ENCODE measurements around the gene G6PC1. TPM values are rescaled to one million over a fixed set of nuclear protein-coding genes. Genes with fewer than 3 reads are reported as not detected.
"Not testable (repeated sequence)": the region's sequence is repeated elsewhere in the genome, so short reads cannot be mapped to it uniquely, and the experiment has no call there.

Gene G6PC1
- total RNA-seq (not detected), polyA plus RNA-seq (0.15 TPM)

DNA sequence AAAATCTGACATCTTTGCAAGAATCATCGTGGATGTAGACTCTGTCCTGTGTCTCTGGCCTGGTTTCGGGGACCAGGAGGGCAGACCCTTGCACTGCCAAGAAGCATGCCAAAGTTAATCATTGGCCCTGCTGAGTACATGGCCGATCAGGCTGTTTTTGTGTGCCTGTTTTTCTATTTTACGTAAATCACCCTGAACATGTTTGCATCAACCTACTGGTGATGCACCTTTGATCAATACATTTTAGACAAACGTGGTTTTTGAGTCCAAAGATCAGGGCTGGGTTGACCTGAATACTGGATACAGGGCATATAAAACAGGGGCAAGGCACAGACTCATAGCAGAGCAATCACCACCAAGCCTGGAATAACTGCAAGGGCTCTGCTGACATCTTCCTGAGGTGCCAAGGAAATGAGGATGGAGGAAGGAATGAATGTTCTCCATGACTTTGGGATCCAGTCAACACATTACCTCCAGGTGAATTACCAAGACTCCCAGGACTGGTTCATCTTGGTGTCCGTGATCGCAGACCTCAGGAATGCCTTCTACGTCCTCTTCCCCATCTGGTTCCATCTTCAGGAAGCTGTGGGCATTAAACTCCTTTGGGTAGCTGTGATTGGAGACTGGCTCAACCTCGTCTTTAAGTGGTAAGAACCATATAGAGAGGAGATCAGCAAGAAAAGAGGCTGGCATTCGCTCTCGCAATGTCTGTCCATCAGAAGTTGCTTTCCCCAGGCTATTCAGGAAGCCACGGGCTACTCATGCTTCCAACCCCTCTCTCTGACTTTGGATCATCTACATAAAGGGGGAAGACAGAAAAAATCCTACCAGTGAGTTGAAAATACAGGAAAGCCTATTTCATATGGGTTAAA, at the start of gene G6PC1:
Gene G6PC1, plus strand, starts transcription at position 340 of the 872 bp plus-strand sequence. Its CDS starts 78 bp downstream, at position 418.
- DNase-seq (ENCODE audit: extremely low spot score) = no peak
- Histone ChIP-seq H3K4me3 (ENCODE audit: low read depth, low read length) (no peak within 1 kb of the TSS), H3K27ac (ENCODE audit: low read depth) (no peak within 1 kb of the TSS), H3K4me1 (ENCODE audit: insufficient read depth) (no peaks in the 10 kb centered on the region), H3K36me3 (ENCODE audit: insufficient read depth) (no peaks in the 10 kb centered on the region)
- WGBS = 83% methylated on average over 12 of the region's 12 CpGs

DNA sequence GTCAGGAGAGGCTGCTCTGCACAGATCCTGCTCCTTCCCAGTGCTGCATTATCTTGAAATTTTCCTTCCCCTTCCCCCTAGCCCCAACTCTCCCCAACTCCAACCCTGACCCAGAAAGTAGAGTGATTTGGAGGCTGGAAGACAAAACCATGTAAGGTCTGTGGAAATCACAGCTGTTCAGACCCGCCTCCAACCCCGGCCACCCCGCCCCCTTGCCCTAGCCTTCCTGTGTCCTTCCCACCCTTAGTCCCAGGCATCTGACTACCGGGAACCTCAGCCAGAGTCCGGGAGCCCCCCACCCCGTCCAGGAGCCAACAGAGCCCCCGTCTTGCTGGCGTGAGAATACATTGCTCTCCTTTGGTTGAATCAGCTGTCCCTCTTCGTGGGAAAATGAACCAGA, 49.6 kb upstream of the G6PC1 start, which contains the start of gene AOC3:
Gene AOC3, plus strand, starts transcription at position 246 of the 400 bp plus-strand sequence. Its CDS starts 145 bp downstream, at position 391.
- no peaks in the 10 kb centered on the region for H3K4me1 ChIP-seq (ENCODE audit: insufficient read depth)
- WGBS = 15% methylated on average over 9 of the region's 9 CpGs

DNA sequence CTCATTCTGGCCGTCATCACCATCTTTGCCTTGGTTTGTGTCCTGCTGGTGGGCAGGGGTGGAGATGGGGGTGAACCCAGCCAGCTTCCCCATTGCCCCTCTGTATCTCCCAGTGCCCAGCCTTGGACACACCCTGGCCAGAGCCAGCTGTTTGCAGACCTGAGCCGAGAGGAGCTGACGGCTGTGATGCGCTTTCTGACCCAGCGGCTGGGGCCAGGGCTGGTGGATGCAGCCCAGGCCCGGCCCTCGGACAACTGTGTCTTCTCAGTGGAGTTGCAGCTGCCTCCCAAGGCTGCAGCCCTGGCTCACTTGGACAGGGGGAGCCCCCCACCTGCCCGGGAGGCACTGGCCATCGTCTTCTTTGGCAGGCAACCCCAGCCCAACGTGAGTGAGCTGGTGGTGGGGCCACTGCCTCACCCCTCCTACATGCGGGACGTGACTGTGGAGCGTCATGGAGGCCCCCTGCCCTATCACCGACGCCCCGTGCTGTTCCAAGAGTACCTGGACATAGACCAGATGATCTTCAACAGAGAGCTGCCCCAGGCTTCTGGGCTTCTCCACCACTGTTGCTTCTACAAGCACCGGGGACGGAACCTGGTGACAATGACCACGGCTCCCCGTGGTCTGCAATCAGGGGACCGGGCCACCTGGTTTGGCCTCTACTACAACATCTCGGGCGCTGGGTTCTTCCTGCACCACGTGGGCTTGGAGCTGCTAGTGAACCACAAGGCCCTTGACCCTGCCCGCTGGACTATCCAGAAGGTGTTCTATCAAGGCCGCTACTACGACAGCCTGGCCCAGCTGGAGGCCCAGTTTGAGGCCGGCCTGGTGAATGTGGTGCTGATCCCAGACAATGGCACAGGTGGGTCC, 49.0 kb upstream of the G6PC1 start:
- 50% methylated on average over 25 of the region's 28 CpGs for WGBS
- Histone ChIP-seq H3K4me3 (ENCODE audit: low read depth, low read length) (peak overlapping the region; percentile 35), H3K27ac (ENCODE audit: low read depth) (peak overlapping the region; percentile 31)
- not testable (repeated sequence) for H3K36me3 ChIP-seq (ENCODE audit: insufficient read depth); H3K4me1 ChIP-seq (ENCODE audit: insufficient read depth); DNase-seq (ENCODE audit: extremely low spot score)

More for the DNA sequence above, 49.6 kb upstream of the G6PC1 start, which contains the start of gene AOC3:
- Histone ChIP-seq H3K4me3 (ENCODE audit: low read depth, low read length) (peak within 1 kb of the TSS; percentile 35), H3K36me3 (ENCODE audit: insufficient read depth) (no peaks in the 10 kb centered on the region), H3K27ac (ENCODE audit: low read depth) (peak within 1 kb of the TSS; percentile 31)
- no peak for DNase-seq (ENCODE audit: extremely low spot score)

DNA sequence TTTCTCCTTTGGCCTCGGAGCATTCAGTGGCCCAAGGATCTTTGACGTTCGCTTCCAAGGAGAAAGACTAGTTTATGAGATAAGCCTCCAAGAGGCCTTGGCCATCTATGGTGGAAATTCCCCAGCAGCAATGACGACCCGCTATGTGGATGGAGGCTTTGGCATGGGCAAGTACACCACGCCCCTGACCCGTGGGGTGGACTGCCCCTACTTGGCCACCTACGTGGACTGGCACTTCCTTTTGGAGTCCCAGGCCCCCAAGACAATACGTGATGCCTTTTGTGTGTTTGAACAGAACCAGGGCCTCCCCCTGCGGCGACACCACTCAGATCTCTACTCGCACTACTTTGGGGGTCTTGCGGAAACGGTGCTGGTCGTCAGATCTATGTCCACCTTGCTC, 48.2 kb upstream of the G6PC1 start:
- no peak for DNase-seq (ENCODE audit: extremely low spot score)
- no peaks in the 10 kb centered on the region for H3K36me3 ChIP-seq (ENCODE audit: insufficient read depth)
- peak overlapping the region; percentile 34 for H3K27ac ChIP-seq (ENCODE audit: low read depth)
- WGBS = 52% methylated on average over 15 of the region's 15 CpGs
- H3K4me1 ChIP-seq (ENCODE audit: insufficient read depth) = no peaks in the 10 kb centered on the region
- H3K4me3 ChIP-seq (ENCODE audit: low read depth, low read length) = peak overlapping the region; percentile 16

DNA sequence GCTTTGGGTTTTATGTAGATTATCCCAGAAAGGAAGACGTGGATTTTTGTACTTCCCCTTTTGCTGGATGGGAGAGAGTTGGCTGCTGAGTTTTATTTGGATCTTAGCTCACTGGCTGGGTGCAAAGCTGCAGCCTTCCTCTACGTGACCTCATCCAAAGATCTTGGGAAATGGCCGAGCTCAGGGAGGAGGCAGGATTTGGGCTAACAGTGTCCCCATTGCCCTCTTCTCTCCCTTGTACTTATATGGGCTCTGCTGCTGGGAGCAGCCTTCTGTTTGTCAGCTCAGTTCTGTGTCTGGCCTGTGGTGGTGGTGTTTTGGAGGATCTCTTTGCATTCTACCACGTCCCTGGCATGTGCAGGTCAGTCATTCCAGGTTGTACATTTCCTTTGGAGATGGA, 47.6 kb upstream of the G6PC1 start:
- H3K36me3 ChIP-seq (ENCODE audit: insufficient read depth) = no peaks in the 10 kb centered on the region
- H3K27ac ChIP-seq (ENCODE audit: low read depth) = no peak overlapping the region
- WGBS = 15% methylated on average over 4 of the region's 4 CpGs
- no peaks in the 10 kb centered on the region for H3K4me1 ChIP-seq (ENCODE audit: insufficient read depth)
- DNase-seq (ENCODE audit: extremely low spot score) = no peak
- peak overlapping the region; percentile 6 for H3K4me3 ChIP-seq (ENCODE audit: low read depth, low read length)

DNA sequence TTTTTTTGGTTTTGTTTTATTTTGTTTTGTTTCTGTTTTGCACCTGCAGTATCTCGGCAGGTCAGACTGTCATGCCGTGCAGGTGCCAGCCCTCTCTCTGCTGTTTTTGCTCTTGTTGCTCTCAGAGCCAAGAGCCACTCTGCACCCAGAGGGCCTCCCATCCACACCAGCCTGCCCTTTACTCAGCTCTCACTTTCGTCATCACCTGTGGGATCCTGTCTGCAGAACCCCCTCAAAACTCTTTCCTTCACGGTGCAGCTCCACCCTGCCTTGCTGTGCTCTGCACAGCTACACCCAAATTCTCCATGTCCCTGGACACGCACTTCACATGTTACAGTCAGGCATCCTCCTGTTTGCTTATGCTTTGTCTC, 47.0 kb upstream of the G6PC1 start:
- peak overlapping the region; percentile 2 for H3K4me3 ChIP-seq (ENCODE audit: low read depth, low read length)
- WGBS = 46% methylated on average over 5 of the region's 5 CpGs
- no peak overlapping the region for H3K27ac ChIP-seq (ENCODE audit: low read depth)
- DNase-seq (ENCODE audit: extremely low spot score) = no peak
- H3K4me1 ChIP-seq (ENCODE audit: insufficient read depth) = no peaks in the 10 kb centered on the region
- no peaks in the 10 kb centered on the region for H3K36me3 ChIP-seq (ENCODE audit: insufficient read depth)

DNA sequence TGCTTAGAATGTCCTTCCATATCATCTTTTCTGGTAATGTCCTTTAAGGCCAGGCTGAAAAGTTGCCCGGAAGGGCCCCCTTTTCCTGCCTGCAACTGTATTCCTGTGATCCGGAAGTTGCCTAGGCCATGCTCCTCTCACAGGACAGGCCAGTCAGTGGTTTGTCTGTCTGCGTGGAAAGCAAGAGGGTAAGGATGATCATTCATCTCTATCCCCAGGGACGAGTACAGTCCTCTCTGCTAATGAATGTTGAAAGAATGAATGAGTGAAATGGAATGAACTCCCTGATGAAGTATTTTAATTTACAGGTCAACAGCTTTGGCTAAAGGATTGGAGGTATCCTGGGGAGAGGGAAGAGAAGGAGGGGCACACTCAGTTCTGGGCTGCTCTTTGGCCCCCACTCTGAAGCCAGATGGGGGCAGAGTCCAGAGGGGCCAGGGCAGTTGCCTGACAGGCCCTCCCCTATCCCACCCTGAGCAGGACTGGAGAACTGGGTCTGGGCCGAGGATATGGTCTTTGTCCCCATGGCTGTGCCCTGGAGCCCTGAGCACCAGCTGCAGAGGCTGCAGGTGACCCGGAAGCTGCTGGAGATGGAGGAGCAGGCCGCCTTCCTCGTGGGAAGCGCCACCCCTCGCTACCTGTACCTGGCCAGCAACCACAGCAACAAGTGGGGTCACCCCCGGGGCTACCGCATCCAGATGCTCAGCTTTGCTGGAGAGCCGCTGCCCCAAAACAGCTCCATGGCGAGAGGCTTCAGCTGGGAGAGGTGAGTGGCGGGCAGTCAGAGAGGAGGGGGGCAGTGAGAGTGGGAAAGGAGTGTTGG, 46.4 kb upstream of the G6PC1 start:
- peak overlapping the region; percentile 2 for H3K4me3 ChIP-seq (ENCODE audit: low read depth, low read length)
- H3K27ac ChIP-seq (ENCODE audit: low read depth) = no peak overlapping the region

DNA sequence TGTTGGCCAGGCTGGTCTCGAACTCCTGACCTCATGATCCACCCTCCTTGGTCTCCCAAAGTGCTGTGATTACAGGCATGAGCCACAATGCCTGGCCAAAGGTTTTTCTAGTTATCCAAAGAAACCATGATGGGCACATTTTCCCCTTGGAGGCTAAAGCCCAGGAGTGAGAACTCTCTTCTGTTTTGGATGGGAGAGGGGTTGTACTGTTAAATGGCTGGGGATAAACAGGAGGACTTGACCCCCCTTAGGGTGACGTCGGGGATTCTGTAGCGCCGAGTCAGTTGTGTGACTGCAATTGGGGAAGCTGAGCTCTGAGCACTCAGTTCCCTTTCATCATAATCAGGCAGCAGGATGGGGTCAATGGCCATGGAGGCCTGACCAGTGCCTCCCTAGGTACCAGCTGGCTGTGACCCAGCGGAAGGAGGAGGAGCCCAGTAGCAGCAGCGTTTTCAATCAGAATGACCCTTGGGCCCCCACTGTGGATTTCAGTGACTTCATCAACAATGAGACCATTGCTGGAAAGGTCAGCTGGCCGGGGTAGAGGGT, 45.5 kb upstream of the G6PC1 start:
- DNase-seq (ENCODE audit: extremely low spot score) = no peak
- H3K36me3 ChIP-seq (ENCODE audit: insufficient read depth) = no peaks in the 10 kb centered on the region
- no peak overlapping the region for H3K27ac ChIP-seq (ENCODE audit: low read depth)
- 63% methylated on average over 8 of the region's 8 CpGs for WGBS
- no peaks in the 10 kb centered on the region for H3K4me1 ChIP-seq (ENCODE audit: insufficient read depth)
- no peak overlapping the region for H3K4me3 ChIP-seq (ENCODE audit: low read depth, low read length)

More for the DNA sequence above, 46.4 kb upstream of the G6PC1 start:
- no peaks in the 10 kb centered on the region for H3K4me1 ChIP-seq (ENCODE audit: insufficient read depth)
- DNase-seq (ENCODE audit: extremely low spot score) = no peak
- no peaks in the 10 kb centered on the region for H3K36me3 ChIP-seq (ENCODE audit: insufficient read depth)
- WGBS = 61% methylated on average over 15 of the region's 15 CpGs

DNA sequence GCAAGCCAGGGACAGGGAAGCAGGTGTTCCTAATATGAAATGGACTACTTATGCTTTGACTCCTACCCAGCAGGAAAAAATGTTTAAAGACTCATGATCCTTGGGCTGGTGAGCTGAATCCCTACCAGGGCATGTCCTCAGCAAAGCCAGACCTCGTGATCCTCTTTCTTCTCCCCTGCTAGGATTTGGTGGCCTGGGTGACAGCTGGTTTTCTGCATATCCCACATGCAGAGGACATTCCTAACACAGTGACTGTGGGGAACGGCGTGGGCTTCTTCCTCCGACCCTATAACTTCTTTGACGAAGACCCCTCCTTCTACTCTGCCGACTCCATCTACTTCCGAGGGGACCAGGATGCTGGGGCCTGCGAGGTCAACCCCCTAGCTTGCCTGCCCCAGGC, 44.5 kb upstream of the G6PC1 start:
- not testable (repeated sequence) for H3K27ac ChIP-seq (ENCODE audit: low read depth); DNase-seq (ENCODE audit: extremely low spot score); H3K4me1 ChIP-seq (ENCODE audit: insufficient read depth); H3K36me3 ChIP-seq (ENCODE audit: insufficient read depth); H3K4me3 ChIP-seq (ENCODE audit: low read depth, low read length)
- WGBS = 67% methylated on average over 7 of the region's 8 CpGs

DNA sequence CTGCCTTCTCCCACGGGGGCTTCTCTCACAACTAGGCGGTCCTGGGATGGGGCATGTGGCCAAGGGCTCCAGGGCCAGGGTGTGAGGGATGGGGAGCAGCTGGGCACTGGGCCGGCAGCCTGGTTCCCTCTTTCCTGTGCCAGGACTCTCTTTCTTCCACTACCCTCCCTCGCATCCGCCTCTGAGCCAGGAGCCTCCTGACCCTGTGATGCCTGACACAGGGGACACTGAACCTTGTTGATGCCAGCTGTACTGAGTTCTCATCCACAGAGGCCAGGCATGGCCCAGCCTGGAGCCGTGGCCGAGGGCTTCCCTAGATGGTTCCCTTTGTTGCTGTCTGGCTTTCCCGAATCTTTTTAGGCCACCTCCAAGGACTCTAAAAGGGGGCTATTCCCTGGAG, 44.1 kb upstream of the G6PC1 start:
- 58% methylated on average over 6 of the region's 8 CpGs for WGBS
- H3K4me1 ChIP-seq (ENCODE audit: insufficient read depth); DNase-seq (ENCODE audit: extremely low spot score); H3K27ac ChIP-seq (ENCODE audit: low read depth); H3K4me3 ChIP-seq (ENCODE audit: low read depth, low read length); H3K36me3 ChIP-seq (ENCODE audit: insufficient read depth): not testable (repeated sequence)

DNA sequence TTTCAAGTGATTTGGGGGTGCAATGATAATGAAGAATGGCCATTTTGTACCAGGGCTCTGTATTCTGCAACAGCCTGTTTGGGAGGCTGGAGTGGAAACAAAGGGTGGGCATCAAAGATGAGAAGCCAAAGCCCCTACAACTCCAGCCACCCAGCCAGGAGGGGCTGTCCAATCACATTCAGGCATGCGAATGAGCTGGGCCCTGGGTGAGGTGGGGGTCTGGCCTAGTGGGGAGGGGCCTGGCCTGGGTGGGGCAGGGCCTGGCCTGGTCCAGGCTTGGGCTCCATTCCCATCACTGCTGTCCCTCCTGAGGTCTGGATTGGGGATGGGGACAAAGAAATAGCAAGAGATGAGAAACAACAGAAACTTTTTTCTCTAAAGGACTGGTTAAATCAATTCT, 43.2 kb upstream of the G6PC1 start:
- Histone ChIP-seq H3K4me1 (ENCODE audit: insufficient read depth) (no peaks in the 10 kb centered on the region), H3K4me3 (ENCODE audit: low read depth, low read length) (no peak overlapping the region), H3K36me3 (ENCODE audit: insufficient read depth) (no peaks in the 10 kb centered on the region), H3K27ac (ENCODE audit: low read depth) (no peak overlapping the region)
- DNase-seq (ENCODE audit: extremely low spot score) = no peak
- WGBS = 72% methylated on average over 1 of the region's 1 CpG

DNA sequence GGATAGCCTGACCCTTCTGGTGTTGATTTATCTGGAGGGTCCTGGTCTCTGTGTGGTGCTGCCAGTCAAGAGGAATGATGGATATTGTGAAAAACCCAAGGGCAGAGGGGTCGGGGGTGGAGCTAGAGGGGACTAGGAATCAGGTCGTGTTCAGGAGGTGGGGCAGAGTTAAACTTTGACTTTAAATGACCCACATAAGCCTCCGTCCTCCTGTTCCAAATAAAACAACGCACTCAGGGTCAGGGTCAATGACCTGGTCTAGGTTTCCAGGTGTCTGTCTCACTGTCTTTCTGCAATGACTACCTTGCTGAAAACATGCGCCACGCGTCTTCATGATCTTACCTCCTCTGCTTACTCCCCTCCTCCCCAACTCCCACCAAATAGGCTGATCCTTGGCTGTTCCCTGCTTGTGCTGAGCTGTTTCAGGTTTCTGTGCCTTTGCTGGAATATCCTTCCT, 34.9 kb upstream of the G6PC1 start:
- Histone ChIP-seq H3K4me3 (ENCODE audit: low read depth, low read length) (no peak overlapping the region), H3K36me3 (ENCODE audit: insufficient read depth) (no peaks in the 10 kb centered on the region), H3K4me1 (ENCODE audit: insufficient read depth) (no peaks in the 10 kb centered on the region), H3K27ac (ENCODE audit: low read depth) (no peak overlapping the region)
- 90% methylated on average over 7 of the region's 7 CpGs for WGBS
- no peak for DNase-seq (ENCODE audit: extremely low spot score)

DNA sequence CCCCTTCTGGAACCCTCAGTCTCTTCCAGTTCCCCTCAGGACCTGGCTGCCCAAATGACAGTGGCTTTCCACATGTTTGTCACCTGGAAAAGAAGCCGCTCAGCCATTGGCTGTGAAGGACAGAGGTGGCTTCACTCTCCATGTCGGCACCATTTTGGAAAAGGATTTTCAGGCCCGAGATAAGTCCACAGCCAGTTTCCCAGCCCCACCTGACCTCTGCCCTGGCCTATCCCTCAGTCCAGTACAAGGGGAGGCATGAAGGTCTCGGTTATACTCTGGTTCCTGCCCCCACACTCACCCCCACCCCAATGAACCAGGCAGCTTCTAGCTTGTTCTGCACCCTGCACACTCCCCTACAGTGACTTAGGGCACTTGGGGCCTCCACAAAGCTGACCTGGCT, 34.4 kb upstream of the G6PC1 start:
- DNase-seq (ENCODE audit: extremely low spot score) = no peak
- H3K4me1 ChIP-seq (ENCODE audit: insufficient read depth) = no peaks in the 10 kb centered on the region
- 95% methylated on average over 4 of the region's 4 CpGs for WGBS
- no peak overlapping the region for H3K27ac ChIP-seq (ENCODE audit: low read depth)
- no peaks in the 10 kb centered on the region for H3K36me3 ChIP-seq (ENCODE audit: insufficient read depth)
- H3K4me3 ChIP-seq (ENCODE audit: low read depth, low read length) = no peak overlapping the region
